ENCODE data around the gene PSMG2. TPM values are rescaled to one million over a fixed set of nuclear protein-coding genes. Genes with fewer than 3 reads are reported as not detected.

Gene PSMG2
- total RNA-seq, 6 donors from 2014 or later, result 28.0 to 84.0 (median 62.6) TPM

- H3K36me3 ChIP-seq, result peaks cover 40 to 92% (median 69%) of the 10 kb centered on the region in 4 donors
- TF ChIP-seq CTCF (IDR thresholded peaks at IDR 0.05), result no peak
- TF ChIP-seq POLR2A (IDR thresholded peaks at IDR 0.05), result no peak
- no peak for TF ChIP-seq POLR2AphosphoS5 (IDR thresholded peaks at IDR 0.05)
- TF ChIP-seq EP300 (IDR thresholded peaks at IDR 0.05), result no peak
- H3K27ac ChIP-seq, result no peak overlapping the region
Measured at GRCh38 chr18:12711446-12711845, 8.6 kb downstream of the PSMG2 start.

DNA sequence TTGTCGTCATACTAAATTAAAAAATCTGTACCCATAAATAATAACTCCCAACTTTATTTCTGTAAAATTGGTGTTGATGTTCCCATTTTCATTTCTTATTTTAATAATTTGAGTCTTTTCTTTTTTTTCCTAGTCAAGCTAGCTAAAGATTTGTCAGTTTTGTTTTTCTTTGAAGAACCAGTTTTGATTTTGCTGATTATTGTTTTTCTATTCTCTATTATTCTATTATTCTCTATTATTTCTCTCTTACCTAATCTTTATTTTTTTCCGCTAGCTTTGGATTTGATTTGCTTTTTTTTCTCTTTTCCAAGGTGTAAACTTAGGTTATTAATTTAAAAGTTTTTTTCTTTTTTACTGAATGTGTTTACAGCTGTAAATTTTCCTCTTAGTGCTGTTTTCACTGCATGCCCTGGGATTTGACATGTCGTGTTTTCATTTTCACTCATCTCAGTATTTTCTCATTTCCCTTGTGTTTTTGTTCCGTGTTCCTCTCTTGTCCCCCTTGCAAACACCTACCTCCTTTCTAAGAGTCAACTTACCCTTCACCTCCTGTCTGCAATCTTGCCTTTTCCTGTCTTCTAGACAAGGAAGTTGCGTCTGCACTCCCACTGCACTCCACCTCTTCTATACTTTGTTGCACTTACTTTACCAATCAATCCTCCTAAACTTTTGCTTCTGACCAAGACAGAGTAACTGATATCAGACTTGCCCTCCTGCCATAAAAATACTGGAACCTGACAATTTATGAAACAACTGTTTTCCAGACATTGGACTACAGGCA, 18.8 kb downstream of the PSMG2 start:
- ATAC-seq (ENCODE audit: low FRiP score in 2 of 2) (no peak), DNase-seq (no peak)
- Histone ChIP-seq H3K27me3 (no peaks in the 10 kb centered on the region), H3K36me3 (peaks cover 0 to 98% (median 63%) of the 10 kb centered on the region in 4 donors), H3K4me3 (no peak overlapping the region), H3K9me3 (no peaks in the 10 kb centered on the region), H3K27ac (no peak overlapping the region), H3K4me1 (no peaks in the 10 kb centered on the region)
- 85 to 88% methylated on average over 5 of the region's 5 CpGs for WGBS, 2 donors
- TF ChIP-seq POLR2AphosphoS5 (IDR thresholded peaks at IDR 0.05), result no peak
- TF ChIP-seq CTCF (IDR thresholded peaks at IDR 0.05), result no peak
- TF ChIP-seq EP300 (IDR thresholded peaks at IDR 0.05), result no peak

More at GRCh38 chr18:12711446-12711845, 8.6 kb downstream of the PSMG2 start:
- Histone ChIP-seq H3K9me3 (no peaks in the 10 kb centered on the region), H3K27me3 (no peaks in the 10 kb centered on the region), H3K4me1 (no peaks in the 10 kb centered on the region), H3K4me3 (no peak overlapping the region)
- DNase-seq, result no peak
- no peak for ATAC-seq (ENCODE audit: low FRiP score in 2 of 2)
- WGBS, 2 donors, result 99 to 100% methylated on average over 5 of the region's 5 CpGs

- Histone ChIP-seq H3K27ac (no peak overlapping the region), H3K27me3 (no peaks in the 10 kb centered on the region), H3K4me3 (no peak overlapping the region), H3K36me3 (peaks cover 0 to 92% (median 55%) of the 10 kb centered on the region in 4 donors), H3K9me3 (no peaks in the 10 kb centered on the region), H3K4me1 (no peaks in the 10 kb centered on the region)
- ATAC-seq (ENCODE audit: low FRiP score in 2 of 2) (no peak), DNase-seq (no peak)
- no peak for TF ChIP-seq POLR2AphosphoS5 (IDR thresholded peaks at IDR 0.05)
- no peak for TF ChIP-seq POLR2A (IDR thresholded peaks at IDR 0.05)
- no peak for TF ChIP-seq CTCF (IDR thresholded peaks at IDR 0.05)
- no peak for TF ChIP-seq EP300 (IDR thresholded peaks at IDR 0.05)
- WGBS, 2 donors, result 86 to 96% methylated on average over 5 to 7 of the region's 7 CpGs
Measured at GRCh38 chr18:12722731-12723130, 19.9 kb downstream of the PSMG2 start.

DNA sequence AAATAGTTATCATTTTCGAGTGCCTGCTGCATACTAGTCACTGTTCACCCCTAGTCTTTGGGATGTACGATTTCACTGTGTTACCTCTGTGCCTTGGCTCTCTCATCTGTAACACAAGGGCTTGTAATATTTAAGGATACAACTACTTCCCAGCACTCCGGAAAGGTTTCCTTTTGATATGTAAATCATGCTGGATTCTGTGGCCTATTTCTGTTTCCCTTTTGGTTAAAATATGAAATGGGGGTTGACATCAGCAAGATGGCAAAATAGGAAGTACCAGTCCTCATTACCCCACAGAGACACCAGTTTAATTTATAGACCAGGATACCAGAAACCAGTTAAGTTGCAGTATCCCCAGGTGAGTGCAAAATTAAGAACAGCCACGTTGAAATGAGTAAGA, 23.5 kb downstream of the PSMG2 start:
- no peaks in the 10 kb centered on the region for H3K27me3 ChIP-seq
- TF ChIP-seq EP300 (IDR thresholded peaks at IDR 0.05), result no peak
- no peak for TF ChIP-seq CTCF (IDR thresholded peaks at IDR 0.05)
- TF ChIP-seq POLR2A (IDR thresholded peaks at IDR 0.05), result no peak
- no peak for TF ChIP-seq POLR2AphosphoS5 (IDR thresholded peaks at IDR 0.05)
- H3K9me3 ChIP-seq, result no peaks in the 10 kb centered on the region
- no peak overlapping the region for H3K27ac ChIP-seq
- peak in 1 of 2 donors; percentile 17 for ATAC-seq (ENCODE audit: low FRiP score in 2 of 2)
- 66 to 70% methylated on average over 4 of the region's 4 CpGs for WGBS, 2 donors
- H3K4me1 ChIP-seq, result no peaks in the 10 kb centered on the region
- DNase-seq, result no peak
- no peak overlapping the region for H3K4me3 ChIP-seq
- peaks cover 0 to 57% (median 32%) of the 10 kb centered on the region in 4 donors for H3K36me3 ChIP-seq

All from upper lobe of left lung (tissue), 6 donors.